ENCODE data around the gene CTSA.
"Not testable (repeated sequence)": the region's sequence is repeated elsewhere in the genome, so short reads cannot be mapped to it uniquely, and the experiment has no call there.

CTSA gene

DNA sequence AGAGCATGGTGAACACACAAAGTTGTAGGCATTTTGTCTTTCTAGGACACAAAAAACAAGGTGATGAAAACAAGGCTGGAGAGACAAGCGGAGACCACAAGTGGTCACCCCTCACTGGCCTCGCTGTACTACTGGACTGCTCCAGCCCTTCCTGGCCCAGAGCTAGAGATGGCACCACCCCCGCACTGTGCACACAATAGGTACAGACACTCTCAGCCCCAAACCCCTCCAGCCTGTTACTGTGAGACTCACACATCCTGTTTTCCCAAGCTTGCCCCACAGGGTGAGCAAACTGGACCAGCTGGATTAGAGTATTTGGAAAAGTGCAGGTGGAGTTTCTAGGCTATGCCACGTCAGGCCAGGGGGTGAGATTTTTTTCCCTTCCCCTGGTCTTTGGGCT, 18.5 kb upstream of the CTSA start:
- Histone ChIP-seq H3K9me3 (ENCODE audit: control insufficient read depth, insufficient read depth, low read length) (no peaks in the 10 kb centered on the region), H3K4me3 (ENCODE audit: low read depth, low read length) (no peak overlapping the region), H3K4me1 (ENCODE audit: control insufficient read depth, insufficient read depth, low read length) (no peaks in the 10 kb centered on the region), H3K27me3 (ENCODE audit: control insufficient read depth, insufficient read depth, low read length) (no peaks in the 10 kb centered on the region), H3K9ac (ENCODE audit: low read depth, low read length) (no peak overlapping the region), H3K36me3 (ENCODE audit: control insufficient read depth, insufficient read depth, low read length) (no peaks in the 10 kb centered on the region)

DNA sequence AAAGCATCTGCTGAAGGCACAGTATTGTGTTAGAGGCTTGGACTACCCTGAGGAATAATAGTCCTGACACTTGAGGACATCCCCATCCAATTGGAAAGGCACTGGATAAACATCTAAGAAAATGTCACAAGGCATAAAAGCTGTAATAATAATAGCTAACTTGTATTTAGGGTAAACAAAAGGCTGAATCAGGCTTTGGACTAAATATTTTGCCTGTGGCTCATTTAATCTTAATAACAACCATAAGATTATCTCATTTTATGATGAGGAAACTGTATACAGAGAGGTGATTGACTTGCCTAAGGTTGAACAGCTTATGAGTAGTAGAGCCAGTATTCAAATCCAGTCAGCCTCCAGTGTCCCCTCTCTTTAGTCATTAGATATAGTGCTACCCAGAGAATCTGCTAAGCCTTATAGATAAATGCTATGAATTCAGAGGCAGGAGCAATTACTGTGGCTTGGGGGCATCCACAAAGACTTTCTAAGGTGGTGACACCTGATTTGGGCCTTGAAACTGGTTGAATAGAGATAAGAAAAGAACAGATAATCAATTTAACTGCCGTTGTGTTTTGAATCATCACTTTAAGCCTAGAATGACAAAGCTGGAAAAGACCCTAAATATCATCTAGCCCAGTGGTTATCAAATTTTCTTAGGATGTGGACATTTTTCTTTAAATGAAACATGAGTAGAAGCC, 17.6 kb upstream of the CTSA start:
- no peak overlapping the region for H3K4me3 ChIP-seq (ENCODE audit: low read depth, low read length)
- H3K4me1 ChIP-seq (ENCODE audit: control insufficient read depth, insufficient read depth, low read length), result no peaks in the 10 kb centered on the region
- no peaks in the 10 kb centered on the region for H3K36me3 ChIP-seq (ENCODE audit: control insufficient read depth, insufficient read depth, low read length)
- H3K9me3 ChIP-seq (ENCODE audit: control insufficient read depth, insufficient read depth, low read length), result no peaks in the 10 kb centered on the region
- H3K9ac ChIP-seq (ENCODE audit: low read depth, low read length), result no peak overlapping the region
- no peaks in the 10 kb centered on the region for H3K27me3 ChIP-seq (ENCODE audit: control insufficient read depth, insufficient read depth, low read length)

DNA sequence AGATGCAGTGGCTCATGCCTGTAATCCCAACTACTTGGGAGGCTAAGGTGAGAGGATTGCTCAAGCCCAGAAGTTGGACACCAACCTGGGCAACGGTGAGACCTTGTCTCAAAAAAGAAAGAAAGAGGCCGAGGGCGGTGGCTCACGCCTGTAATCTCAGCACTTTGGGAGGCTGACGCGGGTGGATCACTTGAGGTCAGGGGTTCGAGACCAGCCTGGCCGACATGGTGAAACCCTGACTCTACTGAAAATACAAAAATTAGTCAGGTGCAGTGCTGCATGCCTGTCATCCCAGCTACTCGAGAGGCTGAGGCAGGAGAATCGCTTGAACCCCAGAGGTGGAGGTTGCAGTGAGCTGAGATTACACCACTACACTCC, 17.0 kb upstream of the CTSA start:
- H3K27me3 ChIP-seq (ENCODE audit: control insufficient read depth, insufficient read depth, low read length); H3K9me3 ChIP-seq (ENCODE audit: control insufficient read depth, insufficient read depth, low read length); H3K4me1 ChIP-seq (ENCODE audit: control insufficient read depth, insufficient read depth, low read length); H3K9ac ChIP-seq (ENCODE audit: low read depth, low read length); H3K36me3 ChIP-seq (ENCODE audit: control insufficient read depth, insufficient read depth, low read length); H3K4me3 ChIP-seq (ENCODE audit: low read depth, low read length): not testable (repeated sequence)

DNA sequence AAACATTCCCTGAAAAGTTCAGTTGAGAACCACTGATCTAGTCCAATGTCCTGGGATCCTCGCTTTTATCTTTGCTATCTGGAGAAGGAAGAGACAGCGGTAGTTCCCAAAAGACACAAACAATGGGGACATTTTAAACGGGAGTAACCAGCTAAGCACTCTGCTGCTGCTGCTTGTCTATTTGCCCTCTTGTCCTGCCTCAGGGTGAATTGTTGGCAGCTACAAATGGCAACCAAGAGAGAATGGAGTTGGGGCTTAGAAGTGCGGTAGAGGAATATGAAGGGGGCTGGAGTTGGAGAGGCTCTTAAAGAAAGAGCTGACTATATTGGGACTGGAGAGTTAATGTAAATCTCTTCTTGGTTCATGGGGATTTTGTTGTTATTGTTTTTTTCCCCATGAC, 16.6 kb upstream of the CTSA start:
- Histone ChIP-seq H3K27me3 (ENCODE audit: control insufficient read depth, insufficient read depth, low read length) (no peaks in the 10 kb centered on the region), H3K9me3 (ENCODE audit: control insufficient read depth, insufficient read depth, low read length) (no peaks in the 10 kb centered on the region), H3K36me3 (ENCODE audit: control insufficient read depth, insufficient read depth, low read length) (no peaks in the 10 kb centered on the region), H3K4me3 (ENCODE audit: low read depth, low read length) (no peak overlapping the region), H3K9ac (ENCODE audit: low read depth, low read length) (no peak overlapping the region), H3K4me1 (ENCODE audit: control insufficient read depth, insufficient read depth, low read length) (no peaks in the 10 kb centered on the region)

DNA sequence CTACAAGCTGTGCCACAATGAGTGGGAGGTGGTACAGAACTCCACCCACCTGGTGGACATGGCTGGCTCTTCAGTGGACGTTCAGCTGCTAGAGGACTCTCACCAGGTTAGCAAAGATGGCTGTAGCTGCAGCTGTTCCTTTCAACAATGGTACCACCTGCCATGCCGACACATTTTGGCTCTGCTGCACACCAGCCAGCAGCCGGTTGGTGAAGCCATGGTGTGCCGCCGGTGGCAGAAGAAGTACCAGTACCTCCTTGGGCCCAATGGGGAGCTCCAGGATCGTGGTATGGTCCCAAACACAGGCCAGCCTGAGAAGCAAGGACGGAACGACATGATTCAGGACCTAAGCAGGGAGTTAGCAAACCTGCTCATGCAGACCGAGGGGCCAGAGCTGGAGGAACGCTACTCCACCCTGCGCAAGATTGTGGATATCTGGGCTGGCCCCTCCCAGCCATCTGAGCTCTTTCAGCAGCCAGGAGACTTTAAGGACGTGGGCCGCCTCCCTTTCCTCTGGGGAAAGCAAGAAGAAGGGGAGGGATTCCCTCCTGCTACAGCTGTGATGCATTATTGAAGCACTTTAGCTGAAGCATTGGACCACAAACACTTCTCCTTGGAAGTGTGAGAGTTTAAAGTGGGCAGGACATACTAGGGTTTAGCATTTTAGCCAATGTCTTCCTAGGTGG, 12.9 kb upstream of the CTSA start:
- no peaks in the 10 kb centered on the region for H3K9me3 ChIP-seq (ENCODE audit: control insufficient read depth, insufficient read depth, low read length)
- H3K4me1 ChIP-seq (ENCODE audit: control insufficient read depth, insufficient read depth, low read length), result no peaks in the 10 kb centered on the region
- peaks cover 8% of the 10 kb centered on the region for H3K36me3 ChIP-seq (ENCODE audit: control insufficient read depth, insufficient read depth, low read length)
- H3K27me3 ChIP-seq (ENCODE audit: control insufficient read depth, insufficient read depth, low read length), result no peaks in the 10 kb centered on the region
- no peak overlapping the region for H3K9ac ChIP-seq (ENCODE audit: low read depth, low read length)
- H3K4me3 ChIP-seq (ENCODE audit: low read depth, low read length), result no peak overlapping the region

DNA sequence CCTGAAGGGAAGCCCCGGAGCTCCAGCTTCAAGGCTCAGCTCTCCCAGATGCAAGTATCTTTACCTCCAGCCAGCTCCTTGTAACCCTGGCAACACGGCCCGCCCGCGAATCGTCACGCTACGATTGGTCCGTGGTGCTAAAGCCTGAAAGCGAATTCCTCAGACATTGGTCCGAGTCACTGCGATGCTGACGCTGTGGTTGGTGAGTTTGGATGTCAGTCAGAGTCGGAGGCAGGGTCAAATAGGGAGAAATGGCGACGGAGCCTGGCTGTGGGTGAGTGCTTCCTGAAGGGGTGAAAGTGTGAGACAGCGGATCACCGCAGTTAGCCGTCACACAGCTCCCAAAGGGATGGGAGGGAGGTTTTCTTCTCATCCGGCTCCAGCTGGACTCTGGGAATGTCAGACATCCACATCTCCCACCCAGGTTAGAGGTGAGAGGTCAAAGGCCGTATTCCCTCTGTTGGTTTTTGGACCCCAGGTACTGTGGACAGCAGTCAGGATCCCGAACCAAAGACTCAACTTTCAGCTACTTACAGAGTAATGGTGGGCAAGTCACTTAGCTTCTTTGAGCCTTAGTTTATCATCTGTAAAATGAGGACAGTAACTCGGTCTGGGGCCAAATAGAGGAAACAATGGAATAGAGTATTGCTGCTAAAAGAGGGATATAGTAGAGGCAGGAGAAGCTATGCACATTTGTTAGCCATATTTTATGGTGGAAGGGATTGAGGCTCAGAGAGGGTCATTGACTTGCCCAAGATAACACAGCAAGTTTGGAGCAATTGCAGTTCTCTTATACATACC, 9.9 kb upstream of the CTSA start, which contains the start of gene ZSWIM1:
Gene ZSWIM1 (plus strand): TSS at position 240 of the 801 bp plus-strand sequence. CDS start 1,366 bp downstream, outside the sequence.
- no peaks in the 10 kb centered on the region for H3K9me3 ChIP-seq (ENCODE audit: control insufficient read depth, insufficient read depth, low read length)
- H3K27me3 ChIP-seq (ENCODE audit: control insufficient read depth, insufficient read depth, low read length), result no peaks in the 10 kb centered on the region
- H3K9ac ChIP-seq (ENCODE audit: low read depth, low read length), result peak within 1 kb of the TSS; percentile 42
- peak within 1 kb of the TSS; percentile 70 for H3K4me3 ChIP-seq (ENCODE audit: low read depth, low read length)
- no peaks in the 10 kb centered on the region for H3K4me1 ChIP-seq (ENCODE audit: control insufficient read depth, insufficient read depth, low read length)
- peaks cover 19% of the 10 kb centered on the region for H3K36me3 ChIP-seq (ENCODE audit: control insufficient read depth, insufficient read depth, low read length)

DNA sequence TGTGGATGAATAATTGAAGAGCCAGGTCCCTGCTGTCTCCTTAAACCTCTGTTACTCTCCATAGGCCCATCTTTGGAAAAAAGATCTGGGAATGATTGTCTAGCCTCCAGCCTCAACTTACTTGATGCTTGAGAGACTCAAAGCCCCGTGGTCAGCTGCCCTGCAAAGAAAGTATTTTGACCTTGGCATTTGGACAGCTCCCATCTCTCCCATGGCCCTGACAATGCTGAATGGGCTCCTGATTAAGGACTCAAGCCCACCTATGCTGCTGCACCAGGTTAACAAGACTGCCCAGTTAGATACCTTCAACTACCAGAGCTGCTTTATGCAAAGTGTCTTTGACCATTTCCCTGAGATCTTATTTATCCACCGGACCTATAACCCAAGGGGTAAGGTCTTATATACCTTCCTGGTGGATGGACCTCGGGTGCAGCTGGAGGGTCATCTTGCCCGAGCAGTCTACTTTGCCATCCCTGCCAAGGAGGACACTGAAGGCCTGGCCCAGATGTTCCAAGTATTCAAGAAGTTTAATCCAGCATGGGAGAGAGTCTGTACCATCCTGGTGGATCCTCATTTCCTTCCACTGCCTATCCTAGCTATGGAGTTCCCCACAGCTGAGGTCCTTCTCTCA, 8.6 kb upstream of the CTSA start:
- Histone ChIP-seq H3K4me3 (ENCODE audit: low read depth, low read length) (no peak overlapping the region), H3K9ac (ENCODE audit: low read depth, low read length) (no peak overlapping the region), H3K9me3 (ENCODE audit: control insufficient read depth, insufficient read depth, low read length) (no peaks in the 10 kb centered on the region), H3K4me1 (ENCODE audit: control insufficient read depth, insufficient read depth, low read length) (no peaks in the 10 kb centered on the region), H3K27me3 (ENCODE audit: control insufficient read depth, insufficient read depth, low read length) (no peaks in the 10 kb centered on the region), H3K36me3 (ENCODE audit: control insufficient read depth, insufficient read depth, low read length) (peaks cover 26% of the 10 kb centered on the region)

DNA sequence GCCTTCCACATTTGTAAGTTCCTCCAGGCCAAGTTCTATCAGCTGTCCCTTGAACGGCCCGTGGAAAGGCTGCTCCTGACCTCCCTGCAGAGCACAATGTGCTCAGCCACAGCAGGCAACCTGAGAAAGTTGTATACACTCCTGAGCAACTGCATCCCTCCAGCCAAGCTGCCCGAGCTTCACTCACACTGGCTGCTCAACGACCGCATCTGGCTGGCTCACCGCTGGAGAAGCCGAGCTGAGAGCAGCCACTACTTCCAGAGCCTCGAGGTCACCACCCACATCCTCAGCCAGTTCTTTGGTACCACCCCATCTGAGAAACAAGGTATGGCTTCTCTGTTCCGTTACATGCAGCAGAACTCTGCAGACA, 8.1 kb upstream of the CTSA start:
- Histone ChIP-seq H3K9me3 (ENCODE audit: control insufficient read depth, insufficient read depth, low read length) (no peaks in the 10 kb centered on the region), H3K9ac (ENCODE audit: low read depth, low read length) (no peak overlapping the region), H3K4me1 (ENCODE audit: control insufficient read depth, insufficient read depth, low read length) (no peaks in the 10 kb centered on the region), H3K4me3 (ENCODE audit: low read depth, low read length) (no peak overlapping the region), H3K36me3 (ENCODE audit: control insufficient read depth, insufficient read depth, low read length) (peaks cover 26% of the 10 kb centered on the region), H3K27me3 (ENCODE audit: control insufficient read depth, insufficient read depth, low read length) (no peaks in the 10 kb centered on the region)

DNA sequence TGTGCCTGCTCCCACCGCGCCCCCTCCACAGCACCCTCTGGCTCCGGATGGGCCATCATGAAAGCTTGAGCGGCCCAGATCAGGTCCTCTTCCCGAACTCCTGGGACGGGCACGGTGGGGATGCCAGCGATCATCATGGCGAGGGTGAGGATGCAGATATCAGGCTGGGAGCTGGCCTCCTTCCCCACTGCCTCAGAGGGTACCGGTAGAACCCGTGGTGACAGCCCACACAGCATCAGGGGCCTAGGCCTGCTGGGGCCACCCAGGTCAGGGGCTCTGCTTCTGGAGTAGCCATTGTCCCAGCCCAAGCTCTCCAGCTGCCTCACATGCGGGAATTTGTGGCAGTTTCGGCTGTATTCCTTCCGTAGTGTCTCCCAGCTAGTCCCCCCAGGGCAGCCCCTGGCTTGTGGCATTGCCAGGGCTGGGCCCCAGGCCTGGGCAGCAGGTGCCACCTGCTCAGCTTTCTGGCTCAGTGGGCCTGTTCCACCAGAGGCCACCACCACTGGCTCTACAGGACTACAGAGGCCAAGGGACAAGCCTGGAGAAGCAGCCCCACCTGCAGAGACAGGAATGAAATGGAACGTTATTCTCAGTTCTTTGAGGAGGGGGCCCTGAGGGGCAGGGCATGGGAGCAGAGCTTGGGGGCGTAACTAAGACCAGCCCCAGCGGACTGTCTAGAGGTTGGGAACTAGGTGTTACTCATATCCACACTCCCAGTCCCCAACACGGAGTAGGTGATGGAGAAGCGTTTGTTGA, 4.4 kb upstream of the CTSA start:
- H3K27me3 ChIP-seq (ENCODE audit: control insufficient read depth, insufficient read depth, low read length), result no peaks in the 10 kb centered on the region
- H3K9me3 ChIP-seq (ENCODE audit: control insufficient read depth, insufficient read depth, low read length), result no peaks in the 10 kb centered on the region
- peaks cover 26% of the 10 kb centered on the region for H3K36me3 ChIP-seq (ENCODE audit: control insufficient read depth, insufficient read depth, low read length)
- H3K4me1 ChIP-seq (ENCODE audit: control insufficient read depth, insufficient read depth, low read length), result no peaks in the 10 kb centered on the region
- no peak overlapping the region for H3K9ac ChIP-seq (ENCODE audit: low read depth, low read length)
- H3K4me3 ChIP-seq (ENCODE audit: low read depth, low read length), result no peak overlapping the region

DNA sequence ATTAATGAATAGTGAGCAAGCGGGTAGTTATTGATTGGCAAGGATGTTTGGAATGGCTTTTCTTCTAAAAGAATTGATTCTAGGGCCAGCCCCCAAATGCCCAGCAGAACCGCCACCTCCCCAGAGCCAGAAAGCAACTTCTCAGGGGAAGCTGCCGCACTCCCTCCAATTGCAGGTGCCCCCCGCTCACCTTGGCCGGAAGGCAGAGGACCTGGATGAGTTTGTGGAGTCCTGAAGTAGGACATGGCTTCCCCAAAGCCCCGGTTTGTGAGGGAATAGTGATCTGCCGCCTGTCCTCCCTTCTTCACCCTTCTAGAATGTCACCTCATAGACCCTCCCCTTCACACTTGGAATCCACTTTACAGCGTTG, 3.8 kb upstream of the CTSA start, which contains the start of gene SPATA25:
Gene SPATA25 (minus strand): TSS at position 277 of the 370 bp plus-strand sequence. CDS start 32 bp downstream, at position 245.
- H3K9me3 ChIP-seq (ENCODE audit: control insufficient read depth, insufficient read depth, low read length), result no peaks in the 10 kb centered on the region
- H3K4me1 ChIP-seq (ENCODE audit: control insufficient read depth, insufficient read depth, low read length), result no peaks in the 10 kb centered on the region
- no peak within 1 kb of the TSS for H3K9ac ChIP-seq (ENCODE audit: low read depth, low read length)
- H3K27me3 ChIP-seq (ENCODE audit: control insufficient read depth, insufficient read depth, low read length), result no peaks in the 10 kb centered on the region
- H3K4me3 ChIP-seq (ENCODE audit: low read depth, low read length), result no peak within 1 kb of the TSS
- H3K36me3 ChIP-seq (ENCODE audit: control insufficient read depth, insufficient read depth, low read length), result peaks cover 26% of the 10 kb centered on the region

DNA sequence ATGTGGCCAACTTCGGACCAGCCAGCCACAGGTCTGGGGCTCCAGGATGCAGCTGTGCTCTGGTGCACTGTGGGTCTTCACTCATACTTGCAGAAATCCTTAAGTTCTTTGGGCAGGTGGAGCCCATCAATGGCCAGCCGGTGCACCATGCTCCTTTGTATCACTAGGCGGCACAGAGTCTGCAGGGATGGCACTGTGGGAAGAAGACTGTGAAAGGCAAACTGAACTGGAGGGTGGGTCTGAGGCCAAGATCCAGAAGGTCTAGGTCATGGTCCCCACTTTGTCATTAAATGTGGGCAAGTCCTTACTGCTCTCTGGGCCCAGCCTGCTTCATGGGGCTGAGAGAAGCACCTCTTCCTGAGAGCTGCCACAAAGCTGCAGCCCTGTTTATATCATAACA, 2.5 kb upstream of the CTSA start:
- Histone ChIP-seq H3K36me3 (ENCODE audit: control insufficient read depth, insufficient read depth, low read length) (peaks cover 22% of the 10 kb centered on the region), H3K27me3 (ENCODE audit: control insufficient read depth, insufficient read depth, low read length) (no peaks in the 10 kb centered on the region), H3K9me3 (ENCODE audit: control insufficient read depth, insufficient read depth, low read length) (no peaks in the 10 kb centered on the region), H3K9ac (ENCODE audit: low read depth, low read length) (no peak overlapping the region), H3K4me3 (ENCODE audit: low read depth, low read length) (no peak overlapping the region), H3K4me1 (ENCODE audit: control insufficient read depth, insufficient read depth, low read length) (no peaks in the 10 kb centered on the region)

Data from iPS-15b (cell line).